HG02981 (cell line): ENCODE results near the gene MECP2.

Source experiments
- ATAC-seq: cut with Tn5 transposase; IDR thresholded peaks from one replicate; pipeline ENCODE4 v1.9.1; 2021; ENCODE audit warnings: mild to moderate bottlenecking, moderate library complexity; ENCODE audit not compliant: unreplicated experiment

MECP2 gene

DNA sequence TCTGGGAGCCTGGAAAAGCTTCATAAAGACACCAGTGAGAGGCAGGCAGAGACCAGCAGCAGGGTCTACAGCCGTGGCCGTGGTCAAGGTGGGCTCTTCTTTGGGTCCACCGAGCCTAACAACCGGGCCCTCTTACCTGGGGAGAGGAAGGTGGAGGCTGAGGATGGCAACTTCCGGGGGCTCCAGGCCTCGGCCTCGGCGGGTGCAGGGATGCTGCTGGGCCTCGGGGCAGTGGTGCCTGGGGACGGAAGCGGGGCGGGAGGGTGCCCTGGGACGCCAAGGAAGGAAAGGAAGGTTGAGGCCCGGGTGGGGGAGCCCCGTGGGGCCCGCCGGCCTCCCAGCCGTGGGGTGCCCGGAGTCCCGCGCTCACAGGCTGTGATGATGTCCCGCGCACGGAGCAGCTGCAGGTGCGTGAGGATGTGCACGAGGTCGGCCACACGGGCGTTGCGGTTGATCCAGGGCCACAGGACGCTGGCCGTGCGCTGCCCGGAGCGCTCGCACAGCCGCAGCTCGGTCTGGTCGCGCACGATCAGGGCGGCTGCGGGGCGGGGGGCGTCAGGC lies 78.4 kb downstream of the MECP2 start:
- ATAC-seq, result no peak

GRCh38 chrX:154018518-154019060 lies 78.9 kb downstream of the MECP2 start:
- ATAC-seq, result no peak

GRCh38 chrX:154017766-154018517 lies 79.6 kb downstream of the MECP2 start:
- ATAC-seq, result no peak

DNA sequence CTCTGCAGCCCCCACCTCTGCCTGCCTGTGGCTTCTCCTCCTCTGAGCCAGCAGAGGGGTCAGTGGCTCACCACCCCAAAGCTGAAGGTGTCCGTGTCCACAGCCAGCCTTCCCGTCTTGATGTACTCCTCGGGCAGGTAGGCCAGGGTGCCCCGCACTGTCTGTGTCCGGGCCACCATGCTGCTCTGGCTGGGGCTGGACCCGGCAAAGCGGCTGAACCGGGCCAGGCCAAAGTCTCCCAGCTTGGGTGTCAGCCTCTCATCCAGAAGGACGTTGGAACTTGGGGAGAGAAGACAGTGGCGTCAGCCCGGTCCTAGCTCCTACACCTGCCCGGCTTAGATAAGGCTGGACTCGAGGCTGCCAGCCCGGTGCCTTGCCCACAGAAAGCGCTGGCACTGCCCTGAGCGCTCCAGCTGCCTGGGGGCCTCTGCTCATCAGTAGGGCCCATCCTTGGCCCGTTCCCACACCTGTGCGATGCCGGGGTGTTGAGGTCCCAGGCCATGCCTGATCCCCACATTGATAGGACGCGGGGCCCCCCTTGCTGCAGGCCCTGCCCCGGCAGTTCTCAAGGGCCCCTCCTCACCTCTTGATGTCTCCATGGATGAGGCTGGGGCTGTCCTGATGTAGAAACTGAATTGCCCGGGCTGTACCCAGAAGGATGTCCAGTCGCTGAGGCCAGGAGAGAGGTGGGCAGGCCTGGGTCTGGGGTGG lies 81.0 kb downstream of the MECP2 start:
- ATAC-seq, result no peak

DNA sequence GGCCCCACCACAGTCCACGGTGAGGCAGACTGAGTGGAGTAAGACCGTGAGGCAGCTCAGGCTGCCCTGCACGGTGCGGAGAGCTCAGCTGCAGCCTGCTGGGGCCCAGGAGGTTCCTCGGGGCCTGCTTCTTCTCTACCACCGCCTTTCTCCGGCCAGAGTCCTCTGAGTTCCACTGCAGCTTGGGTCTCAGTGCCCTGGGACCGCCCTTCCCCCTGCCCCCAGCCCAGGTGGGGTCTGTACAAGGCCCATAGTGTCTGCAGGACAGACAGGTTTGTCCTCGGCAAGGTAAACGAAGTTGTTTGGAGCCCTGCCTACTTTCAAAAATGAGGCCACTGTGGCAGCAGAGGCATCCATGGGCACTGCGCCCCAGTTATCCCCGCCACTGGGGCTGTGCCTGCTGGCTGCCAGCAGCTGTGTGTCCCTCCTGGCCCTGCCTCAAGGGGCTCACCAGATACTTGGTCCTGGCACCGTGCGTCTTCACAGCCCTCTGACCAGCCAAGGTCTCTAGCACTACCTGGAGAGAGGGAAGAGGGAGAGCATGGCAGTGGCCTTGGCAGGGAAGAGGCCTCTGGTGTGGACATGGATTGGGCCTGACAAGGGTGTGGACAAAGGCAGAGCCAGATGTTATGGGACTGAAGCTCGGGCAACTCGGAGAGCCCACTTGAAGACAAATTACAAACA lies 81.8 kb downstream of the MECP2 start:
- no peak for ATAC-seq

DNA sequence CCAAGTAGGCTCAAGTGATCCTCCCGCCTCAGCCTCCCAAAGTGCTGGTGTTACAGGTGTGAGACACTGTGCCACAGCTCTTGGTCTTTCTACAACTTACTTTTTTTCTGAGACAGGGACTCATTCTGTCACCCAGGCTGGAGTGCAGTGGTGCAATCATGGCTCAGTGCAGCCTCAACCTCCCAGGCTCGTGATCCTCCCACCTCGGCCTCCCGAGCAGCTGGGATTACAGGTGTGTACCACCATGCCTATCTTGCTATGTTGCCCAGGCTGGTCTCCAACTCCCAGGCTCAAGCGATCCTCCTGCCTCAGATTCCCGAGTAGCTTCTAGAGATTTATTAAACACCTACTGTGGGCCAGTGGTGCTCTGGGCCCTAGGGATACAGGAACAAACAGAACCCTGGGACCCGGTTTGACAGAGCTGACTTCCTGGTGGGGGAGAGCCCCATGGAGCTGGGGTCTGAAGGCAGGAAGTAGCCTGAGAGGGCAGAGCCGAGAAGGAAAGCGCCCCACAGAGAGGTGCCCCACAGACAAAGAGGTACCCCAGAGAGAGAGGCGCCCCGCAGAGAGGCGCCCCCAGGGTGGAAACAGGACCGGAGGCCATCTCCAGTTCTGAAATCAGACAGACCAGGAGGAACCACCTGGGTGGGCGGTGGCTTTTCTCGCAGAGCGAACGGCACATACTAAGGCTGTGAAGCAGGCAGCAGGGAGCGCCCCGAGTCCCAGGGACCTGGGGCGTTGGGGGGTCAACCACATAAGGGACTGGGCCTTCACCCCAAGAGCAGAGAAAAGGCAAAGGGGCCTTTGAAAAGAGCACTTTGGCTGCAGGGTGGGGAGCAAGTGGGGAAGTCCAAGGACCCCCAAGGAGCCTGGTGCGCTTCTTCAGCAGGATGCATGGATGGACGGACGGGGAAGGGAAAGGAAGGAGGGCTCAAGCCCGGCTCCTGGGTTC lies 82.8 kb downstream of the MECP2 start:
- no peak for ATAC-seq

- no peak for ATAC-seq
Measured at GRCh38 chrX:154013614-154014360, 83.7 kb downstream of the MECP2 start.

DNA sequence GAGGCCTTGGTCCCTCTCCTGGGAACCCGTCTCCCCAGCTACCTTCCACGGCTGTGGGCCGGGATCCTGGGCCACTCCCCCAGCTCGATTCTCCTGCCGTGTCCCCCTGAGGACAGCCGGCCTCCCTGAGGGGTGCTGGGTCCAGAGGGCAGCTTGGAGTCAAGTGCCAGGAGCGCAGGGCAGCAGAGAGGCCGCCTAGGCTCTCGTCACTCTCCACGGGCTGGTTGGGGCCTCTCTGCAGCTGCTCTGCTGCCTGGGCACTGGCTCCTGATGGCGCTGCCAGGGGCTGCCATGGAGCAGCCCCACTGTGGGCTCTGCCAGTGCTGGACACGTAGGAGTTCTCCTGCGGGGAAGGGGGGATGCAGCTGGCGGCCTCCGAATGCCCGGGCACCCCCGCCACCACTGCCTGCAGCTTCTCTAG lies 84.5 kb downstream of the MECP2 start:
- ATAC-seq, result no peak

DNA sequence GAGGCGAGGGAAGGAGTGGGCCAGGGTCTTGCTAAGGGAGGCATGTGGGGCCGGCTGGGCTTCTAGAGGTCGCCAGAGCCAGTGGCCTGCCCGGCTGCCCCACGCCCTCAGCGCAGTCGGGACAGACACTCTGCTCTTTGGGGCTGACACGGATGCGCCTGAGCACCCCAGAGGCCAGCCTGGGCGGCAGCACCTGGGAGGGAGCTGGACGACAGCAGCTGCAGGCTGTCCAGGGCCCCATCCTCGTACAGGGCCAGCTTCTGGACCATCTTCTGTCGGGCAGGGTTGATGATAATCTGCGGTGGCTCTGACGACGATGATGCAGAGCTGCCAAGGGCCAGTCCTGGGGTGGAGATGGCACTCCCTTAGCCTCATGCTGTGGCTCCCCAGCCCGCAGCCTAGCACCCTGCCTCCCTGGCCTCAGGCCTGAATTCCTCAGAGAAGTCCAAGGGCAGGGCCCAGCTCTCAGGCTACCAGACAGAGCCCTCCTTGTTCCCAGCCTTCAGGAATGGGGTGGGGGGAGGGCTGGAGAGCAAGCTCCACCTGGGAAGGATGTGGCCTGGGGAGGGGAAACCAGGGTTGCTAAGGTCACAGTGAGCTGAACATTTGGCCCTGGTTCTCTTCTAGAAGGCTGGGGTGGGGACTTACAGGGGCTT lies 85.1 kb downstream of the MECP2 start:
- ATAC-seq, result no peak

- no peak for ATAC-seq
Measured at GRCh38 chrX:154011376-154012335, 85.9 kb downstream of the MECP2 start.

DNA sequence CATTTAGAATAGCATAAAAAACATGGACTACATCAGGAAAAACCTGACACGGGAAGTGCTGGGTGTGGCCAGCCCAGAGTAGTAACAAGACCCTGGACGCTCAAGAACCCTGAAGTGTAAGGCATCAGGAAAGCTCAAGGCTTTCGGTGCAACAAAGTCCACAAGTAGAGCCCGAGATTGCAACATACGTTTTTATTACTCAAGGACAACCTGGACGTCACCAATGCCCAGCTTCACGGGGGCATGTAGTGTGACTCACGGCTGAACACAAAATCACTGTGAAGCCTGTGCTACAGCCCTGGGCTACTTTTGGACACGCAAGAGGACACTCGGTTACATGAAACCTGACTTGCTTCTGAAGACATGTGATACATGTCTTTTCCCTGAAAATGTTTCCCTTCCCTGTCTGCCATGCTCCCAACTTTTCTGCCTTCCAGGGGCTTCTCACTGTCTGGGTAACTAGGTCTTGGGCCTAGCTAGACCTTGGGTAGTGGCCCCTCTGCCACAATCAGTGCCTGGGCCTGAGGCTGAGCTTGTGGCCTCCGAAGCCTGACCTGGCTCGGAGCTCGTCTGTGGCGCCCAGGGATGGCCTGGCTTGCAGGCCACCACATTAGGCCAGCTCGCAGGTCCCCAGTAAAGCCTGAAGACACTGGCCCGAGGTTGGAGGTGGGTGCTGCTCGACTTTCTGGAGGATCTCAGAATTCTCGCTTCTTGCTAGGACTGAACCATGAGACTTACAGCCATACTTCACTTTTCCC lies 87.0 kb downstream of the MECP2 start:
- ATAC-seq, result no peak

DNA sequence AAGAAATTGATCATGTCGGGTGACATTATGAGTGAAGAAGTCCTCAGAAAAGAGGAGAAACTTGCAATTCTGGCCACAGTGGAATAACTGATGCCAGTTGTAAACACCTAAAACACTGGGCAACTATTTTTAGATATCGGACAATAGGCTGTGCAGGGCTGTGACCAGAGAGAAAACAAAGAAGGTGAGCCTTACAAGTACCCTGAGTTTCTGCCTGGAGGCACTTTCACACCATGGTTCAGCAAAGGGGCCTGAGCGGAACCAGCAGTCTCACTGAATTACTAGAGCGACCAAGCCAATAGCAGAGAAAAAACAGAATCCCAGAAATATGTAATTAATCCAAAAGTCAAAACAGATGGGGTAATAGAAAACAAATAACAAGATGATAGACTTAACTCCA lies 89.0 kb downstream of the MECP2 start:
- no peak for ATAC-seq

DNA sequence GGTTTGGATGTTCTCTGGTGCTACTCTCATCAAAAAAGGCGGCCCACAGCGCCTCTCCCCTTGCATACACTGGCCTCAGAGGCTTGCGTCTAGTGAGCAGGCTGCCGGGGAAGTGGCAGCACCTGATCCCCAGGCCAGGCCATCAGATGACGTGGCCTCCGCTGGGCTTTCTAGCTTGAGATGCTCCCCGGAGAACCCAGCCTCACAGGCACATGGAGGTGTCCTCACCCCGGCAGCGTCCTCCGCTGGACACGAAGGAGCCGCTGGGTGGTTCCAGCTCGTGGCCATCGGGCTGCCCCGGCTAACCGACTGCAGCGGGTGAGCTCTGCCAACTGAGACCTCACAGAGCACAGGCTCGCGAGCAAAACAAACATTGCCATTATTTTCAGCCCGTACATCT lies 90.6 kb downstream of the MECP2 start:
- no peak for ATAC-seq

GRCh38 chrX:154004315-154004714 lies 93.2 kb downstream of the MECP2 start:
- no peak for ATAC-seq

- ATAC-seq, result no peak
Measured at GRCh38 chrX:154002215-154002719, 95.2 kb downstream of the MECP2 start.

GRCh38 chrX:154000051-154000450 lies 97.5 kb downstream of the MECP2 start:
- no peak for ATAC-seq
